WTC11 (cell line): ENCODE measurements around the gene TBC1D22A. TPM values are rescaled to one million over a fixed set of nuclear protein-coding genes. Genes with fewer than 3 reads are reported as not detected.
A peak's percentile ranks its signal among the peaks of the same experiment; 100 is the strongest.

Experiments
- ATAC-seq: fragments of 200-7000 bp; cut with Tn5 transposase; 2 replicates; pipeline ENCODE4 v1.10.0; 2021; ENCODE audit warnings: mild to moderate bottlenecking, moderate library complexity
- CTCF ChIA-PET: fragments of 300-600 bp; sonication (Branson Sonifier 250); formaldehyde crosslinking; loops from one replicate; lab custom pipeline; 2021; ENCODE audit warnings: antibody characterized with exemption; lab: Charles Lee
- POLR2A ChIA-PET: fragments of 350-600 bp; sonication (Branson Sonifier 250); formaldehyde crosslinking; loops from one replicate; lab custom pipeline; 2021; ENCODE audit warnings: antibody characterized with exemption; lab: Charles Lee
- DNase-seq: peaks from one replicate; pipeline ENCODE4 v3.0.0; 2021; ENCODE audit warnings: low spot score
- H3K27ac Mint-ChIP-seq: 2 replicates; pipeline ENCODE4 v1.8.0; 2021; ENCODE audit warnings: mixed read lengths
- H3K27me3 Mint-ChIP-seq: 2 replicates; pipeline ENCODE4 v1.8.0; 2021; ENCODE audit warnings: low read depth, mild to moderate bottlenecking, moderate library complexity, mixed read lengths
- H3K36me3 Mint-ChIP-seq: 2 replicates; pipeline ENCODE4 v1.8.0; 2021; ENCODE audit warnings: mixed read lengths
- H3K4me1 Mint-ChIP-seq: 2 replicates; pipeline ENCODE4 v1.8.0; 2022; ENCODE audit warnings: mixed read lengths
- H3K4me3 Mint-ChIP-seq: 2 replicates; pipeline ENCODE4 v1.8.0; 2021; ENCODE audit warnings: mild to moderate bottlenecking, moderate library complexity, mixed read lengths
- H3K9me3 Mint-ChIP-seq: 2 replicates; pipeline ENCODE4 v1.8.0; 2021; ENCODE audit warnings: mixed read lengths
- CBFB ChIP-seq: sonication (generic); formaldehyde crosslinking; IDR thresholded peaks from 2 replicates; pipeline ENCODE4 v1.8.1; 2022; ENCODE audit warnings: mild to moderate bottlenecking, low read depth, missing genetic modification reagents
- ELF4 ChIP-seq: sonication (generic); formaldehyde crosslinking; IDR thresholded peaks from 2 replicates; pipeline ENCODE4 v1.8.1; 2022; ENCODE audit warnings: low read depth, mild to moderate bottlenecking, moderate library complexity, missing genetic modification reagents
- IRF1 ChIP-seq: sonication (generic); formaldehyde crosslinking; IDR thresholded peaks from 2 replicates; pipeline ENCODE4 v1.8.0; 2023; ENCODE audit warnings: missing genetic modification reagents
- NR3C1 ChIP-seq: sonication (generic); formaldehyde crosslinking; conservative IDR thresholded peaks from 2 replicates; pipeline ENCODE4 v1.8.1; 2023; ENCODE audit warnings: low read depth, mild to moderate bottlenecking, missing genetic modification reagents
- RORB ChIP-seq: fragments of 250-450 bp; sonication (Bioruptor Pico); IDR thresholded peaks from 2 replicates; pipeline ENCODE4 v1.9.0; 2021; ENCODE audit warnings: mild to moderate bottlenecking
- SMAD3 ChIP-seq: sonication (generic); formaldehyde crosslinking; IDR thresholded peaks from 2 replicates; pipeline ENCODE4 v1.8.0; 2022; ENCODE audit warnings: missing genetic modification reagents, mild to moderate bottlenecking, borderline replicate concordance
- SOX15 ChIP-seq: fragments of 250-450 bp; sonication (Bioruptor Pico); IDR thresholded peaks from 2 replicates; pipeline ENCODE4 v1.9.0; 2021; ENCODE audit warnings: mild to moderate bottlenecking
- TP53 ChIP-seq: sonication (generic); formaldehyde crosslinking; IDR thresholded peaks from 2 replicates; pipeline ENCODE4 v1.8.1; 2023; ENCODE audit warnings: mild to moderate bottlenecking, missing genetic modification reagents
- ZMAT4 ChIP-seq: fragments of 250-450 bp; sonication (Bioruptor Pico); IDR thresholded peaks from 2 replicates; pipeline ENCODE4 v1.9.0; 2021; ENCODE audit warnings: mild to moderate bottlenecking
- ZNF121 ChIP-seq: sonication (generic); formaldehyde crosslinking; IDR thresholded peaks from 2 replicates; pipeline ENCODE4 v1.8.0; 2023; ENCODE audit warnings: missing genetic modification reagents
- ZNF232 ChIP-seq: sonication (generic); formaldehyde crosslinking; IDR thresholded peaks from 2 replicates; pipeline ENCODE4 v1.8.0; 2022; ENCODE audit warnings: mild to moderate bottlenecking, missing genetic modification reagents
- ZNF317 ChIP-seq: sonication (generic); formaldehyde crosslinking; IDR thresholded peaks from 2 replicates; pipeline ENCODE4 v1.8.1; 2023; ENCODE audit warnings: low read depth, mild to moderate bottlenecking, moderate library complexity, missing genetic modification reagents, borderline replicate concordance
- ZNF396 ChIP-seq: fragments of 250-450 bp; sonication (Bioruptor Pico); IDR thresholded peaks from 2 replicates; pipeline ENCODE4 v1.8.0; 2021; ENCODE audit warnings: mild to moderate bottlenecking, moderate library complexity, borderline replicate concordance
- ZNF532 ChIP-seq: fragments of 250-450 bp; sonication (Bioruptor Pico); IDR thresholded peaks from 2 replicates; pipeline ENCODE4 v1.9.0; 2021; ENCODE audit warnings: mild to moderate bottlenecking, borderline replicate concordance
- total RNA-seq: library from RNA; stranded (reverse); gene quantifications from 3 replicates; pipeline ENCODE4 v1.2.3, GENCODE V29; 2021
- TF ChIP-seq, protein P1 (sequence below): sonication (generic); formaldehyde crosslinking; conservative IDR thresholded peaks from 2 replicates; pipeline ENCODE4 v1.8.1; 2023; ENCODE audit warnings: mild to moderate bottlenecking, low read depth, missing genetic modification reagents, moderate library complexity
- TF ChIP-seq, protein P2 (sequence below): sonication (generic); formaldehyde crosslinking; IDR thresholded peaks from 2 replicates; pipeline ENCODE4 v1.8.1; 2023; ENCODE audit warnings: mild to moderate bottlenecking, missing genetic modification reagents, moderate library complexity
- TF ChIP-seq, protein P3 (sequence below): fragments of 250-450 bp; sonication (Bioruptor Pico); IDR thresholded peaks from 2 replicates; pipeline ENCODE4 v1.9.0; 2021; ENCODE audit warnings: moderate library complexity, mild to moderate bottlenecking, inconsistent platforms, borderline replicate concordance
- TF ChIP-seq, protein P4 (sequence below): sonication (generic); formaldehyde crosslinking; IDR thresholded peaks from 2 replicates; pipeline ENCODE4 v1.8.1; 2022; ENCODE audit warnings: mild to moderate bottlenecking, moderate library complexity, missing genetic modification reagents
- TF ChIP-seq, protein P5 (sequence below): fragments of 250-450 bp; sonication (Bioruptor Pico); IDR thresholded peaks from 2 replicates; pipeline ENCODE4 v1.8.0; 2021; ENCODE audit warnings: mild to moderate bottlenecking
- TF ChIP-seq, protein P6 (sequence below): fragments of 250-450 bp; sonication (Bioruptor Pico); IDR thresholded peaks from 2 replicates; pipeline ENCODE4 v2.1.2; 2022; ENCODE audit warnings: mild to moderate bottlenecking, moderate library complexity

The TBC1D22A gene
- total RNA-seq, 1 experiment from 2014 or later: 18.1 TPM

- TF ChIP-seq ZNF532 (CRISPR knock-in tag): no peak
- TF ChIP-seq, all 79 proteins: peak for 0
Measured at GRCh38 chr22:46911346-46911745, 148.9 kb downstream of the TBC1D22A start (continued).

GRCh38 chr22:46913351-46913750 is 150.9 kb downstream of the TBC1D22A start:
- H3K4me1 Mint-ChIP-seq: peaks cover 6% of the 10 kb centered on the region; the same call in 1 of the 2 replicates
- no peak overlapping the region; the same call in 1 of the 2 replicates for H3K27ac Mint-ChIP-seq
- no peaks in the 10 kb centered on the region for H3K9me3 Mint-ChIP-seq
- H3K36me3 Mint-ChIP-seq: peaks cover 9% of the 10 kb centered on the region
- no peak overlapping the region for H3K4me3 Mint-ChIP-seq
- ATAC-seq (no peak), DNase-seq (no peak)
- ChIA-PET CTCF (no interaction called here), POLR2A (no interaction called here)
- H3K27me3 Mint-ChIP-seq: no peaks in the 10 kb centered on the region
- TF ChIP-seq, protein P1, sequence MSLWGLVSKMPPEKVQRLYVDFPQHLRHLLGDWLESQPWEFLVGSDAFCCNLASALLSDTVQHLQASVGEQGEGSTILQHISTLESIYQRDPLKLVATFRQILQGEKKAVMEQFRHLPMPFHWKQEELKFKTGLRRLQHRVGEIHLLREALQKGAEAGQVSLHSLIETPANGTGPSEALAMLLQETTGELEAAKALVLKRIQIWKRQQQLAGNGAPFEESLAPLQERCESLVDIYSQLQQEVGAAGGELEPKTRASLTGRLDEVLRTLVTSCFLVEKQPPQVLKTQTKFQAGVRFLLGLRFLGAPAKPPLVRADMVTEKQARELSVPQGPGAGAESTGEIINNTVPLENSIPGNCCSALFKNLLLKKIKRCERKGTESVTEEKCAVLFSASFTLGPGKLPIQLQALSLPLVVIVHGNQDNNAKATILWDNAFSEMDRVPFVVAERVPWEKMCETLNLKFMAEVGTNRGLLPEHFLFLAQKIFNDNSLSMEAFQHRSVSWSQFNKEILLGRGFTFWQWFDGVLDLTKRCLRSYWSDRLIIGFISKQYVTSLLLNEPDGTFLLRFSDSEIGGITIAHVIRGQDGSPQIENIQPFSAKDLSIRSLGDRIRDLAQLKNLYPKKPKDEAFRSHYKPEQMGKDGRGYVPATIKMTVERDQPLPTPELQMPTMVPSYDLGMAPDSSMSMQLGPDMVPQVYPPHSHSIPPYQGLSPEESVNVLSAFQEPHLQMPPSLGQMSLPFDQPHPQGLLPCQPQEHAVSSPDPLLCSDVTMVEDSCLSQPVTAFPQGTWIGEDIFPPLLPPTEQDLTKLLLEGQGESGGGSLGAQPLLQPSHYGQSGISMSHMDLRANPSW (CRISPR knock-in tag): no peak
- TF ChIP-seq, protein P2, sequence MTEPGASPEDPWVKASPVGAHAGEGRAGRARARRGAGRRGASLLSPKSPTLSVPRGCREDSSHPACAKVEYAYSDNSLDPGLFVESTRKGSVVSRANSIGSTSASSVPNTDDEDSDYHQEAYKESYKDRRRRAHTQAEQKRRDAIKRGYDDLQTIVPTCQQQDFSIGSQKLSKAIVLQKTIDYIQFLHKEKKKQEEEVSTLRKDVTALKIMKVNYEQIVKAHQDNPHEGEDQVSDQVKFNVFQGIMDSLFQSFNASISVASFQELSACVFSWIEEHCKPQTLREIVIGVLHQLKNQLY: no peak
- TF ChIP-seq NR3C1 (CRISPR knock-in tag): no peak
- no peak for TF ChIP-seq IRF1 (CRISPR knock-in tag)
- TF ChIP-seq ZNF396 (CRISPR knock-in tag): no peak
- no peak for TF ChIP-seq SMAD3 (CRISPR knock-in tag)

DNA sequence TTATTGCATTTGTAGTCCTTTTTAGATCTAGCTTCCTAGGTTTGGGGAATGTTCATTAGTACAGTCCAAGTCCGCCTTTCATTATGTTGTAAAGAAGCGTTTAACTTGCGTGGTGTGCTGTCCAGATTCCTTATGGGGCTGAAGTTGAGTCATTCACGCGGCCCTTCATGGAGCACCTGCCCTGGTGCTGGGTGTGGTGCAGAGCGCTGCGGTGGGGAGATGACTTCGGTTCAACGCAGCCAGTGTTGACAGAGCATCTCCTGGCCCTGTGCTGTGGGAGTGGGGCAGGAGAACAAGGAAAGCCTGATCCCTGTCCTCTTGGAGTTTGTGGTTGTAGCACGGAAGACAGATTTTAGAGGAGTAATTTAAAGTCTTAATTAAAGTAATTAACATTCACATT is 152.0 kb downstream of the TBC1D22A start:
- no peak overlapping the region for H3K4me3 Mint-ChIP-seq
- ATAC-seq (no peak), DNase-seq (no peak)
- H3K4me1 Mint-ChIP-seq: no peaks in the 10 kb centered on the region
- ChIA-PET POLR2A (no interaction called here), CTCF (interaction anchor here (0.7 kb wide), 1 partner anchor 111 kb away, joined by 3 read pairs; no protein-coding TSS in a partner anchor)
- H3K27me3 Mint-ChIP-seq: no peaks in the 10 kb centered on the region
- H3K27ac Mint-ChIP-seq: 0 out of 2 replicates have a peak overlapping the region, but pooled peaks have one; percentile 28
- peaks cover 12% of the 10 kb centered on the region for H3K36me3 Mint-ChIP-seq
- no peaks in the 10 kb centered on the region for H3K9me3 Mint-ChIP-seq
- TF ChIP-seq SOX15 (CRISPR knock-in tag) (no peak), ZNF232 (no peak), ZMAT4 (CRISPR knock-in tag) (no peak), ZNF121 (CRISPR knock-in tag) (no peak), ELF4 (no peak), RORB (CRISPR knock-in tag) (no peak), TP53 (CRISPR knock-in tag) (no peak), ZNF317 (no peak), CBFB (no peak)
- TF ChIP-seq, protein P3, sequence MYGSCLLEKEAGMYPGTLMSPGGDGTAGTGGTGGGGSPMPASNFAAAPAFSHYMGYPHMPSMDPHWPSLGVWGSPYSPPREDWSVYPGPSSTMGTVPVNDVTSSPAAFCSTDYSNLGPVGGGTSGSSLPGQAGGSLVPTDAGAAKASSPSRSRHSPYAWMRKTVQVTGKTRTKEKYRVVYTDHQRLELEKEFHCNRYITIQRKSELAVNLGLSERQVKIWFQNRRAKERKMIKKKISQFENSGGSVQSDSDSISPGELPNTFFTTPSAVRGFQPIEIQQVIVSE (CRISPR knock-in tag): no peak
- TF ChIP-seq, protein P4, sequence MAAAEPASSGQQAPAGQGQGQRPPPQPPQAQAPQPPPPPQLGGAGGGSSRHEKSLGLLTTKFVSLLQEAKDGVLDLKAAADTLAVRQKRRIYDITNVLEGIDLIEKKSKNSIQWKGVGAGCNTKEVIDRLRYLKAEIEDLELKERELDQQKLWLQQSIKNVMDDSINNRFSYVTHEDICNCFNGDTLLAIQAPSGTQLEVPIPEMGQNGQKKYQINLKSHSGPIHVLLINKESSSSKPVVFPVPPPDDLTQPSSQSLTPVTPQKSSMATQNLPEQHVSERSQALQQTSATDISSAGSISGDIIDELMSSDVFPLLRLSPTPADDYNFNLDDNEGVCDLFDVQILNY (CRISPR knock-in tag): no peak
- TF ChIP-seq, protein P5, sequence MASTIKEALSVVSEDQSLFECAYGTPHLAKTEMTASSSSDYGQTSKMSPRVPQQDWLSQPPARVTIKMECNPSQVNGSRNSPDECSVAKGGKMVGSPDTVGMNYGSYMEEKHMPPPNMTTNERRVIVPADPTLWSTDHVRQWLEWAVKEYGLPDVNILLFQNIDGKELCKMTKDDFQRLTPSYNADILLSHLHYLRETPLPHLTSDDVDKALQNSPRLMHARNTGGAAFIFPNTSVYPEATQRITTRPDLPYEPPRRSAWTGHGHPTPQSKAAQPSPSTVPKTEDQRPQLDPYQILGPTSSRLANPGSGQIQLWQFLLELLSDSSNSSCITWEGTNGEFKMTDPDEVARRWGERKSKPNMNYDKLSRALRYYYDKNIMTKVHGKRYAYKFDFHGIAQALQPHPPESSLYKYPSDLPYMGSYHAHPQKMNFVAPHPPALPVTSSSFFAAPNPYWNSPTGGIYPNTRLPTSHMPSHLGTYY (CRISPR knock-in tag): no peak
- TF ChIP-seq, protein P6, sequence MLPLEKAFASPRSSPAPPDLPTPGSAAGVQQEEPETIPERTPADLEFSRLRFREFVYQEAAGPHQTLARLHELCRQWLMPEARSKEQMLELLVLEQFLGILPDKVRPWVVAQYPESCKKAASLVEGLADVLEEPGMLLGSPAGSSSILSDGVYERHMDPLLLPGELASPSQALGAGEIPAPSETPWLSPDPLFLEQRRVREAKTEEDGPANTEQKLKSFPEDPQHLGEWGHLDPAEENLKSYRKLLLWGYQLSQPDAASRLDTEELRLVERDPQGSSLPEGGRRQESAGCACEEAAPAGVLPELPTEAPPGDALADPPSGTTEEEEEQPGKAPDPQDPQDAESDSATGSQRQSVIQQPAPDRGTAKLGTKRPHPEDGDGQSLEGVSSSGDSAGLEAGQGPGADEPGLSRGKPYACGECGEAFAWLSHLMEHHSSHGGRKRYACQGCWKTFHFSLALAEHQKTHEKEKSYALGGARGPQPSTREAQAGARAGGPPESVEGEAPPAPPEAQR: no peak
